A673 (cell line): Measurements from ENCODE around the gene RINT1. TPM values are rescaled to one million over a fixed set of nuclear protein-coding genes. Genes with fewer than 3 reads are reported as not detected.

ENCODE experiments used
- BruUV-seq: library from RNA; stranded (reverse); fragments of 400-500 nt; replicated peaks from 2 replicates; lab custom pipeline; 2021; lab: Mats Ljungman, UMichigan
- CTCF ChIA-PET: fragments of 300-600 bp; sonication (Branson Sonifier 250); formaldehyde crosslinking; loops from one replicate; lab custom pipeline; 2022; ENCODE audit warnings: antibody characterized with exemption; lab: Charles Lee
- POLR2A ChIA-PET: fragments of 300-600 bp; sonication (Branson Sonifier 250); formaldehyde crosslinking; loops from one replicate; lab custom pipeline; 2022; ENCODE audit warnings: antibody characterized with exemption; ENCODE audit not compliant: low non-redundant PET; lab: Charles Lee
- DNase-seq: peaks from one replicate; pipeline ENCODE4 v3.0.0-alpha.2; 2015; ENCODE audit warnings: low spot score
- H3K27ac ChIP-seq: fragments of 200-600 bp; sonication (generic); 2 replicates; pipeline ENCODE4 v1.5.1; 2016; ENCODE audit warnings: mixed run types, low read depth, mild to moderate bottlenecking, mixed read lengths, antibody characterized with exemption, low read length; ENCODE audit not compliant: poor library complexity, severe bottlenecking
- H3K27me3 ChIP-seq: fragments of 200-600 bp; sonication (generic); replicated peaks from 2 replicates; pipeline ENCODE4 v1.6.1; 2017; ENCODE audit warnings: mixed run types, low read depth, mild to moderate bottlenecking, mixed read lengths, antibody characterized with exemption, low read length; ENCODE audit not compliant: insufficient read depth, poor library complexity
- H3K36me3 ChIP-seq: fragments of 200-600 bp; sonication (generic); 2 replicates; pipeline ENCODE4 v1.6.1; 2016; ENCODE audit warnings: mixed run types, mild to moderate bottlenecking, mixed read lengths, antibody characterized with exemption, low read length; ENCODE audit not compliant: insufficient read depth, poor library complexity, severe bottlenecking
- H3K4me1 ChIP-seq: fragments of 200-600 bp; sonication (generic); 2 replicates; pipeline ENCODE4 v1.6.1; 2017; ENCODE audit warnings: mixed run types, mild to moderate bottlenecking, mixed read lengths, antibody characterized with exemption, low read length; ENCODE audit not compliant: insufficient read depth, poor library complexity, severe bottlenecking
- H3K4me3 ChIP-seq: fragments of 200-600 bp; sonication (generic); 2 replicates; pipeline ENCODE4 v1.5.1; 2016; ENCODE audit warnings: low read depth, mixed run types, mild to moderate bottlenecking, mixed read lengths, low read length; ENCODE audit not compliant: poor library complexity, severe bottlenecking
- H3K9me3 ChIP-seq: fragments of 200-600 bp; sonication (generic); 2 replicates; pipeline ENCODE4 v1.6.1; 2016; ENCODE audit warnings: mixed run types, low read depth, mild to moderate bottlenecking, mixed read lengths, antibody characterized with exemption, low read length; ENCODE audit not compliant: poor library complexity, severe bottlenecking
- EZH2 ChIP-seq: fragments of 200-600 bp; sonication (generic); IDR thresholded peaks from 2 replicates; pipeline ENCODE4 v1.6.1; 2017; ENCODE audit warnings: borderline replicate concordance, low read depth, mild to moderate bottlenecking, mixed read lengths, antibody characterized with exemption, low read length; ENCODE audit not compliant: poor library complexity, severe bottlenecking
- intact Hi-C: fragments of 100-400 bp; cut with micrococcal nuclease; formaldehyde crosslinking; loops from one replicate; pipeline ENCODE4 v1.10.0; 2022; ENCODE audit not compliant: unreplicated experiment
- total RNA-seq: library from RNA; stranded (reverse); gene quantifications from 2 replicates; pipeline ENCODE4 v1.2.3, GENCODE V29; 2021
- TF ChIP-seq, protein P1 (sequence below): fragments of 300-800, 200-600 bp; sonication (generic); conservative IDR thresholded peaks from 2 replicates; pipeline ENCODE4 v1.5.1; 2017; ENCODE audit warnings: low read depth, mild to moderate bottlenecking, antibody characterized with exemption, low read length, moderate library complexity, mixed read lengths

Gene RINT1
- total RNA-seq, 1 experiment from 2014 or later: 34.9 TPM

DNA sequence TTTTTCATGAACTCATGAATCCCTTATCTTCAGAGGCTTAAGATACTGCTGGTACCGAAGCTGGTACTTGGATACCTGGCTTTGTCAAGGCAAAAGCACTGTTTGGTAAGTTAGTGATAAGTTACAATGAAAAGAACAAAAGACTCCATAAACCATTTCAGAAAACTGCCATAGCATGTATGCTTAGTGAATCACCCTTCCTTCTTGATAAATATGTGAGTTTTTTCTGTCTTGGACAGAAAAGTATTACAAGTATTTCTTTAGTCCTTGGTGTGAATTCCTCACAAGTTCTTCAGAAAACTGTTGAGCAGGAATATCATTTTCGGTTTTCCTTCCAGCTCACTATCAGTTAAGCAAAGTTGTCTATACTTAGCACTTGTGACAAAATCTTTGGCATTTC is 35.5 kb upstream of the RINT1 start:
- intact Hi-C loops: no loop called here
- Histone ChIP-seq H3K4me3 (no peak overlapping the region), H3K4me1 (no peaks in the 10 kb centered on the region), H3K36me3 (peaks cover 18% of the 10 kb centered on the region), H3K27ac (no peak overlapping the region), H3K9me3 (no peaks in the 10 kb centered on the region), H3K27me3 (no peaks in the 10 kb centered on the region)
- no TSS peak for BruUV-seq
- ChIA-PET POLR2A (no interaction called here), CTCF (no interaction called here)
- TF ChIP-seq, protein P1, sequence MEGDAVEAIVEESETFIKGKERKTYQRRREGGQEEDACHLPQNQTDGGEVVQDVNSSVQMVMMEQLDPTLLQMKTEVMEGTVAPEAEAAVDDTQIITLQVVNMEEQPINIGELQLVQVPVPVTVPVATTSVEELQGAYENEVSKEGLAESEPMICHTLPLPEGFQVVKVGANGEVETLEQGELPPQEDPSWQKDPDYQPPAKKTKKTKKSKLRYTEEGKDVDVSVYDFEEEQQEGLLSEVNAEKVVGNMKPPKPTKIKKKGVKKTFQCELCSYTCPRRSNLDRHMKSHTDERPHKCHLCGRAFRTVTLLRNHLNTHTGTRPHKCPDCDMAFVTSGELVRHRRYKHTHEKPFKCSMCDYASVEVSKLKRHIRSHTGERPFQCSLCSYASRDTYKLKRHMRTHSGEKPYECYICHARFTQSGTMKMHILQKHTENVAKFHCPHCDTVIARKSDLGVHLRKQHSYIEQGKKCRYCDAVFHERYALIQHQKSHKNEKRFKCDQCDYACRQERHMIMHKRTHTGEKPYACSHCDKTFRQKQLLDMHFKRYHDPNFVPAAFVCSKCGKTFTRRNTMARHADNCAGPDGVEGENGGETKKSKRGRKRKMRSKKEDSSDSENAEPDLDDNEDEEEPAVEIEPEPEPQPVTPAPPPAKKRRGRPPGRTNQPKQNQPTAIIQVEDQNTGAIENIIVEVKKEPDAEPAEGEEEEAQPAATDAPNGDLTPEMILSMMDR: no peak
- no peak for TF ChIP-seq EZH2
- no peak for DNase-seq

GRCh38 chr7:105497016-105497415 is 35.0 kb upstream of the RINT1 start:
- Histone ChIP-seq H3K9me3 (no peaks in the 10 kb centered on the region), H3K4me1 (no peaks in the 10 kb centered on the region), H3K27me3 (no peaks in the 10 kb centered on the region), H3K4me3 (no peak overlapping the region), H3K27ac (no peak overlapping the region), H3K36me3 (peaks cover 19% of the 10 kb centered on the region)
- intact Hi-C loops: no loop called here
- TF ChIP-seq, protein P1: no peak
- ChIA-PET POLR2A (no interaction called here), CTCF (no interaction called here)
- BruUV-seq: no TSS peak
- DNase-seq: no peak

DNA sequence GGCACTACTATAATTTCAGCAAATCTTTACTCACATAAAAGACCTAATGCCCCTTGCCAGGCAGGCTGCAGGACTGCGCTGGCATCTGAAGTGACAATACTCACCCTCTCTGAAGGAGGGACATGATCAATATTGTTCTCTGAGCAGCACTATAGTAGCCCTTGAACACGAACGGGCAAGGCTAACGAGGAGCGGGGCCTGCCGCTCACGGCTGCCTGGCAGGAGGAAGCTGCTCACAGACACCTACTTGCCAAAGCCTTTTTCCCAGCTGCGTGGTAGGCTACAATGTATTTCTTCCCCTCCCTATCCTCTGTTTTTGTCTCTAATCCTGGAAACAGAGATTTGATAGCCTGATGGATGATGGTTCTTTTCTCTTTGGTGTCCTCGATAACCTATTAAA is 29.8 kb upstream of the RINT1 start:
- no peaks in the 10 kb centered on the region for H3K4me1 ChIP-seq
- TF ChIP-seq EZH2: no peak
- TF ChIP-seq, protein P1: no peak
- ChIA-PET POLR2A (no interaction called here), CTCF (no interaction called here)
- no TSS peak for BruUV-seq
- no peak for DNase-seq
- no peaks in the 10 kb centered on the region for H3K9me3 ChIP-seq
- H3K27me3 ChIP-seq: no peaks in the 10 kb centered on the region
- H3K36me3 ChIP-seq: peaks cover 56% of the 10 kb centered on the region
- intact Hi-C loops: no loop called here
- no peak overlapping the region for H3K27ac ChIP-seq
- no peak overlapping the region for H3K4me3 ChIP-seq
